GM23338 (cell line): ENCODE measurements around the gene DEPDC1. TPM values are rescaled to one million over a fixed set of nuclear protein-coding genes. Genes with fewer than 3 reads are reported as not detected.
"Not testable (repeated sequence)": the region's sequence is repeated elsewhere in the genome, so short reads cannot be mapped to it uniquely, and the experiment has no call there.

Experiments used
- ATAC-seq: fragments of 200-7000 bp; cut with Tn5 transposase; 3 replicates; pipeline ENCODE4 v1.9.1; 2020
- DNase-seq: peaks from one replicate; pipeline ENCODE4 v3.0.0-alpha.2; 2015; ENCODE audit warnings: low spot score
- H2AFZ ChIP-seq: fragments of 200-600 bp; sonication (generic); 2 replicates; pipeline ENCODE4 v1.8.0; 2016; ENCODE audit warnings: antibody characterized with exemption, mild to moderate bottlenecking, moderate library complexity
- H3F3A ChIP-seq: fragments of 200-600 bp; sonication (generic); replicated peaks from 2 replicates; pipeline ENCODE4 v1.8.0; 2017; ENCODE audit warnings: antibody characterized with exemption, mixed run types, low read depth
- H3K27ac ChIP-seq: fragments of 200-600 bp; sonication (generic); 2 replicates; pipeline ENCODE4 v1.6.1; 2016; ENCODE audit warnings: low read depth
- H3K27me3 ChIP-seq: fragments of 200-600 bp; sonication (generic); 2 replicates; pipeline ENCODE4 v1.8.0; 2016; ENCODE audit warnings: mild to moderate bottlenecking, mixed run types, moderate library complexity; ENCODE audit not compliant: insufficient read depth
- H3K36me3 ChIP-seq: fragments of 200-600 bp; sonication (generic); 2 replicates; pipeline ENCODE4 v1.8.0; 2016; ENCODE audit warnings: mild to moderate bottlenecking; ENCODE audit not compliant: insufficient read depth
- H3K4me1 ChIP-seq: fragments of 200-600 bp; sonication (generic); 2 replicates; pipeline ENCODE4 v1.8.0; 2016; ENCODE audit warnings: mild to moderate bottlenecking, moderate library complexity; ENCODE audit not compliant: insufficient read depth
- H3K4me2 ChIP-seq: fragments of 200-600 bp; sonication (generic); 2 replicates; pipeline ENCODE4 v1.7.1; 2017; ENCODE audit warnings: mixed run types
- H3K4me3 ChIP-seq: fragments of 200-600 bp; sonication (generic); 2 replicates; pipeline ENCODE4 v1.6.1; 2016; ENCODE audit warnings: mixed run types
- H3K79me2 ChIP-seq: fragments of 200-600 bp; sonication (generic); replicated peaks from 2 replicates; pipeline ENCODE4 v1.8.0; 2017; ENCODE audit warnings: mild to moderate bottlenecking; ENCODE audit not compliant: insufficient read depth
- H3K9me2 ChIP-seq: fragments of 200-600 bp; sonication (generic); 2 replicates; pipeline ENCODE4 v1.8.0; 2017; ENCODE audit not compliant: insufficient read depth
- H4K20me1 ChIP-seq: fragments of 200-600 bp; sonication (generic); replicated peaks from 2 replicates; pipeline ENCODE4 v1.8.0; 2017; ENCODE audit warnings: mild to moderate bottlenecking; ENCODE audit not compliant: insufficient read depth
- H3K27ac Mint-ChIP-seq: 2 replicates; pipeline ENCODE4 v1.8.0; 2020; ENCODE audit warnings: inconsistent platforms, mild to moderate bottlenecking, moderate library complexity, mixed read lengths
- H3K27me3 Mint-ChIP-seq: 3 replicates; pipeline ENCODE4 v1.8.0; 2022; ENCODE audit warnings: low read depth, mild to moderate bottlenecking, moderate library complexity, mixed read lengths, inconsistent platforms; ENCODE audit not compliant: insufficient read depth, poor library complexity
- H3K36me3 Mint-ChIP-seq: 3 replicates; pipeline ENCODE4 v1.8.0; 2021; ENCODE audit warnings: low read depth, mild to moderate bottlenecking, inconsistent platforms, moderate library complexity, mixed read lengths
- H3K4me1 Mint-ChIP-seq: 3 replicates; pipeline ENCODE4 v1.8.0; 2020; ENCODE audit warnings: mild to moderate bottlenecking, inconsistent platforms, mixed read lengths
- H3K4me3 Mint-ChIP-seq: 3 replicates; pipeline ENCODE4 v1.8.0; 2021; ENCODE audit warnings: moderate library complexity, mild to moderate bottlenecking, inconsistent platforms, mixed read lengths
- H3K9me3 Mint-ChIP-seq: 3 replicates; pipeline ENCODE4 v1.8.0; 2020; ENCODE audit warnings: moderate library complexity, mild to moderate bottlenecking, inconsistent platforms, mixed read lengths
- CREB1 ChIP-seq: fragments of 250-450 bp; sonication (Bioruptor Pico); IDR thresholded peaks from 2 replicates; pipeline ENCODE4 v1.5.0; 2020; ENCODE audit warnings: low read depth, mild to moderate bottlenecking, moderate library complexity
- EZH2 ChIP-seq: fragments of 200-600 bp; sonication (generic); IDR thresholded peaks from one replicate; pipeline ENCODE4 v1.8.0; 2017; ENCODE audit warnings: antibody characterized with exemption, mild to moderate bottlenecking, low read depth; ENCODE audit not compliant: unreplicated experiment
- JUNB ChIP-seq: IDR thresholded peaks from one replicate; pipeline ENCODE4 v1.6.1; 2016; ENCODE audit warnings: antibody characterized with exemption; ENCODE audit not compliant: unreplicated experiment
- NANOG ChIP-seq: IDR thresholded peaks from 2 replicates; pipeline ENCODE4 v1.6.1; 2016; ENCODE audit warnings: antibody characterized with exemption, borderline replicate concordance
- POLR2AphosphoS5 ChIP-seq: IDR thresholded peaks from 2 replicates; pipeline ENCODE4 v1.6.1; 2016; ENCODE audit warnings: antibody characterized with exemption, low read depth
- STAT1 ChIP-seq: IDR thresholded peaks from one replicate; pipeline ENCODE4 v1.6.1; 2016; ENCODE audit warnings: antibody characterized with exemption; ENCODE audit not compliant: unreplicated experiment
- ZNF331 ChIP-seq: fragments of 250-450 bp; sonication (Bioruptor Pico); IDR thresholded peaks from 2 replicates; pipeline ENCODE4 v1.5.0; 2020; ENCODE audit warnings: low read depth, mild to moderate bottlenecking, moderate library complexity
- polyA plus RNA-seq: library from polyadenylated mRNA; unstranded; fragments of >200 nt; fragmentation: Nextera tagmentation; extraction: Ambion mirVana; gene quantifications from 2 replicates; pipeline ENCODE4 v1.2.1, GENCODE V29; 2016
- total RNA-seq: library from RNA; depleted of rRNA; stranded (reverse); fragments of >200 nt; shearing (Covaris generic); gene quantifications from 2 replicates; pipeline ENCODE4 v1.2.3, GENCODE V29; 2014
- TF ChIP-seq, protein P1 (sequence below), 2 experiments: fragments of 200-600 bp in 1 of 2; sonication (generic) in 1 of 2; conservative IDR thresholded peaks; 2 replicates each; pipeline versions ENCODE4 v1.5.1 to v1.6.1; 2016 to 2017; ENCODE audit warnings: antibody characterized with exemption in 2 of 2, low read depth in 2 of 2, mild to moderate bottlenecking in 2 of 2, moderate library complexity in 1 of 2
- TF ChIP-seq, protein P2 (sequence below): IDR thresholded peaks from one replicate; pipeline ENCODE4 v1.6.1; 2018; ENCODE audit warnings: antibody characterized with exemption; ENCODE audit not compliant: unreplicated experiment
- TF ChIP-seq, protein P3 (sequence below): IDR thresholded peaks from 2 replicates; pipeline ENCODE4 v1.6.1; 2016; ENCODE audit warnings: antibody characterized with exemption

The DEPDC1 gene
- total and polyA plus RNA-seq, 2 experiments from 2014 or later: 30.0 to 42.9 TPM

DNA sequence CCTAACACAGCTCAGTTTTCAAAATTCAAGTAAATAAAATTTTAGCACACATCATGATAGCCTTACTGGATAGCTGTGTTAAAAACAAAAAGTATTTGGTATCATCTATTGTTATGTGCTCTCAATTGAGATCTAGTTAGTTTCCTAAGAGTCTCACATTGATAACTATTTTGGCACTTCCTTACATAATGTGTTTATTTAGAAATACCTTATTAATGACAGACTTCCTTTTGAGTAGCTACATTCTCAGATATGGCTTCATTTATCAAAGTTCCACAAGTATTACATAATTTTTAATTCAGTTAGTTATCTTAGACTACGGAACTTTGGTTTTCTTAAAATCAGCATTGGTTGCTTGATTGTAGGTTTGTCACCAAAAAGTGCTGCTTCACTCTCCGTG is 20.3 kb downstream of the DEPDC1 start:
- not testable (repeated sequence) for ATAC-seq, H3K9me2 ChIP-seq, H3K4me1 ChIP-seq, H3K9me3 Mint-ChIP-seq, H3K4me3 Mint-ChIP-seq, H3K27me3 ChIP-seq, H4K20me1 ChIP-seq, H3K4me3 ChIP-seq, H2AFZ ChIP-seq, H3K27me3 Mint-ChIP-seq, H3F3A ChIP-seq, H3K4me2 ChIP-seq, H3K27ac ChIP-seq, H3K79me2 ChIP-seq, H3K27ac Mint-ChIP-seq, DNase-seq
- H3K36me3 ChIP-seq: peaks cover 42% of the 10 kb centered on the region
- peaks cover 22% of the 10 kb centered on the region; the same call in 2 of the 3 replicates for H3K4me1 Mint-ChIP-seq
- H3K36me3 Mint-ChIP-seq: peaks cover 47% of the 10 kb centered on the region

DNA sequence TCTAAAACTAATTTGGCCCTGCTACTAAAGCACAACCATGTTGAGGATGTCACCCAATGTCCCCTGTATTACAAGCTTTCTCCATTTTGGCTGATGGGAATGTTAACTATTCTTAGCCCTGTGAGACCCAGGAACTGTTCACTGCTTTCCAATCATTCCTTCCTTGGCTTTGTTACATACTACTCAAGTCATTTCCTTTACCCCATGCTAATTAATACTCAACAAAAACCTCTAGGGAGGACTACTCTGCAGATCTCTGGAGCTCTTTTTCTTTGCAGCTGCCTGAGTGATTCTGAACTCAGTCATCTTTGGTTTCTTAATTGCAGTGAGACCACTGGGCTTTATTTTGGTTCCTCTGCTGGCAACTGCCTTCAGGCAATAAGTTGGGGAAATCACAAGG is 23.8 kb downstream of the DEPDC1 start:
- no peaks in the 10 kb centered on the region for H3K9me2 ChIP-seq
- H2AFZ ChIP-seq: no peak overlapping the region
- Mint-ChIP-seq H3K9me3 (no peaks in the 10 kb centered on the region), H3K27me3 (no peaks in the 10 kb centered on the region), H3K36me3 (peaks cover 18% of the 10 kb centered on the region), H3K27ac (peak overlapping the region; percentile 57), H3K4me1 (peaks cover 10% of the 10 kb centered on the region; the same call in 2 of the 3 replicates), H3K4me3 (no peak overlapping the region)
- no peaks in the 10 kb centered on the region for H3K4me1 ChIP-seq
- H3K4me3 ChIP-seq: no peak overlapping the region
- no peaks in the 10 kb centered on the region for H3K79me2 ChIP-seq
- no peaks in the 10 kb centered on the region for H4K20me1 ChIP-seq
- H3K4me2 ChIP-seq: no peak overlapping the region
- H3K27me3 ChIP-seq: no peaks in the 10 kb centered on the region
- DNase-seq (peak; percentile 11), ATAC-seq (no peak; the same call in 1 of the 3 replicates)
- H3K36me3 ChIP-seq: peaks cover 21% of the 10 kb centered on the region; the same call in 1 of the 2 replicates
- H3K27ac ChIP-seq: 0 out of 2 replicates have a peak overlapping the region, but pooled peaks have one; percentile 1
- no peaks in the 10 kb centered on the region for H3F3A ChIP-seq
- TF ChIP-seq, protein P1, sequence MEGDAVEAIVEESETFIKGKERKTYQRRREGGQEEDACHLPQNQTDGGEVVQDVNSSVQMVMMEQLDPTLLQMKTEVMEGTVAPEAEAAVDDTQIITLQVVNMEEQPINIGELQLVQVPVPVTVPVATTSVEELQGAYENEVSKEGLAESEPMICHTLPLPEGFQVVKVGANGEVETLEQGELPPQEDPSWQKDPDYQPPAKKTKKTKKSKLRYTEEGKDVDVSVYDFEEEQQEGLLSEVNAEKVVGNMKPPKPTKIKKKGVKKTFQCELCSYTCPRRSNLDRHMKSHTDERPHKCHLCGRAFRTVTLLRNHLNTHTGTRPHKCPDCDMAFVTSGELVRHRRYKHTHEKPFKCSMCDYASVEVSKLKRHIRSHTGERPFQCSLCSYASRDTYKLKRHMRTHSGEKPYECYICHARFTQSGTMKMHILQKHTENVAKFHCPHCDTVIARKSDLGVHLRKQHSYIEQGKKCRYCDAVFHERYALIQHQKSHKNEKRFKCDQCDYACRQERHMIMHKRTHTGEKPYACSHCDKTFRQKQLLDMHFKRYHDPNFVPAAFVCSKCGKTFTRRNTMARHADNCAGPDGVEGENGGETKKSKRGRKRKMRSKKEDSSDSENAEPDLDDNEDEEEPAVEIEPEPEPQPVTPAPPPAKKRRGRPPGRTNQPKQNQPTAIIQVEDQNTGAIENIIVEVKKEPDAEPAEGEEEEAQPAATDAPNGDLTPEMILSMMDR (conservative IDR thresholded peaks at IDR 0.05; ENCODE audit: low read depth in 2 of 2): no peak
- TF ChIP-seq CREB1 (CRISPR knock-in tag) (no peak), STAT1 (no peak), EZH2 (no peak), JUNB (no peak), NANOG (no peak), POLR2AphosphoS5 (no peak), ZNF331 (CRISPR knock-in tag) (no peak)
- TF ChIP-seq, protein P2, sequence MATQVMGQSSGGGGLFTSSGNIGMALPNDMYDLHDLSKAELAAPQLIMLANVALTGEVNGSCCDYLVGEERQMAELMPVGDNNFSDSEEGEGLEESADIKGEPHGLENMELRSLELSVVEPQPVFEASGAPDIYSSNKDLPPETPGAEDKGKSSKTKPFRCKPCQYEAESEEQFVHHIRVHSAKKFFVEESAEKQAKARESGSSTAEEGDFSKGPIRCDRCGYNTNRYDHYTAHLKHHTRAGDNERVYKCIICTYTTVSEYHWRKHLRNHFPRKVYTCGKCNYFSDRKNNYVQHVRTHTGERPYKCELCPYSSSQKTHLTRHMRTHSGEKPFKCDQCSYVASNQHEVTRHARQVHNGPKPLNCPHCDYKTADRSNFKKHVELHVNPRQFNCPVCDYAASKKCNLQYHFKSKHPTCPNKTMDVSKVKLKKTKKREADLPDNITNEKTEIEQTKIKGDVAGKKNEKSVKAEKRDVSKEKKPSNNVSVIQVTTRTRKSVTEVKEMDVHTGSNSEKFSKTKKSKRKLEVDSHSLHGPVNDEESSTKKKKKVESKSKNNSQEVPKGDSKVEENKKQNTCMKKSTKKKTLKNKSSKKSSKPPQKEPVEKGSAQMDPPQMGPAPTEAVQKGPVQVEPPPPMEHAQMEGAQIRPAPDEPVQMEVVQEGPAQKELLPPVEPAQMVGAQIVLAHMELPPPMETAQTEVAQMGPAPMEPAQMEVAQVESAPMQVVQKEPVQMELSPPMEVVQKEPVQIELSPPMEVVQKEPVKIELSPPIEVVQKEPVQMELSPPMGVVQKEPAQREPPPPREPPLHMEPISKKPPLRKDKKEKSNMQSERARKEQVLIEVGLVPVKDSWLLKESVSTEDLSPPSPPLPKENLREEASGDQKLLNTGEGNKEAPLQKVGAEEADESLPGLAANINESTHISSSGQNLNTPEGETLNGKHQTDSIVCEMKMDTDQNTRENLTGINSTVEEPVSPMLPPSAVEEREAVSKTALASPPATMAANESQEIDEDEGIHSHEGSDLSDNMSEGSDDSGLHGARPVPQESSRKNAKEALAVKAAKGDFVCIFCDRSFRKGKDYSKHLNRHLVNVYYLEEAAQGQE: no peak
- TF ChIP-seq, protein P3, sequence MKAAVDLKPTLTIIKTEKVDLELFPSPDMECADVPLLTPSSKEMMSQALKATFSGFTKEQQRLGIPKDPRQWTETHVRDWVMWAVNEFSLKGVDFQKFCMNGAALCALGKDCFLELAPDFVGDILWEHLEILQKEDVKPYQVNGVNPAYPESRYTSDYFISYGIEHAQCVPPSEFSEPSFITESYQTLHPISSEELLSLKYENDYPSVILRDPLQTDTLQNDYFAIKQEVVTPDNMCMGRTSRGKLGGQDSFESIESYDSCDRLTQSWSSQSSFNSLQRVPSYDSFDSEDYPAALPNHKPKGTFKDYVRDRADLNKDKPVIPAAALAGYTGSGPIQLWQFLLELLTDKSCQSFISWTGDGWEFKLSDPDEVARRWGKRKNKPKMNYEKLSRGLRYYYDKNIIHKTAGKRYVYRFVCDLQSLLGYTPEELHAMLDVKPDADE: no peak
